ENCODE results near the gene TFEC. TPM values are rescaled to one million over a fixed set of nuclear protein-coding genes. Genes with fewer than 3 reads are reported as not detected.

TFEC gene
- total RNA-seq, 2 donors from 2014 or later = 0.69 to 2.9 TPM

DNA sequence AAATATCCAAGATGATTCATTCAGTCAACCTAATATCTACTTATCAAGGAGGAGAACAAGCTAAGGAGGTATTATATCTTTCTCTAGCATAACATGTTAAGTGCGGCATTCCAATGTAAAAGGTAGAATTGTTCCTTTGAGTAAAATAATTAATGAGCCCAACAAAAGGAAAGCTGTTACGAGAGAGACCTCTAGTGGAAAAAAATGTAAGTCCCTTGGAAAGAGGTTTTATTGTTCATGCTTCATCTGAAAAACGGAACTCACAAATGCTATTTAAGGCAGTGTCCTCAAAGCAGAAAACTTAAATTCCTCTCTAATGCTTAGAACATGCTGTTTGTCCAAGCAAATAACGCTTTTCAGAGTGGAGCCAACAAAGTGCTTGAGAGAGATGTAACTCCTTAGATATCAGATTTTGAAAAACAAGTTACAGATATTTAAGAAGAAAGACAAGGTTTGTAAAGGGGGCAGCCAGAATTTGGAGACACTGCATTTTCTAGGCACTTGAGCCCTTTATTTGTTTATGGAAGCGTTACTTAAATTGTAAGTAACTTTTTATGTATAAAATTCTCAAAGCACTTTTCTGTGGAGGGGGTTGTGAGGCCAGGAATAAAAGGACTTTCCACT lies 119.9 kb downstream of the TFEC start:
- no peaks in the 10 kb centered on the region for H3K4me1 ChIP-seq
- no peaks in the 10 kb centered on the region for H3K36me3 ChIP-seq
- intact Hi-C loops (cut with DNase I) = no loop called here
- no peak overlapping the region for H3K4me3 ChIP-seq
- DNase-seq = no peak
- H3K27me3 ChIP-seq = no peaks in the 10 kb centered on the region
- H3K9me3 ChIP-seq = no peaks in the 10 kb centered on the region
- H3K27ac ChIP-seq = no peak overlapping the region
- TF ChIP-seq, protein P1, sequence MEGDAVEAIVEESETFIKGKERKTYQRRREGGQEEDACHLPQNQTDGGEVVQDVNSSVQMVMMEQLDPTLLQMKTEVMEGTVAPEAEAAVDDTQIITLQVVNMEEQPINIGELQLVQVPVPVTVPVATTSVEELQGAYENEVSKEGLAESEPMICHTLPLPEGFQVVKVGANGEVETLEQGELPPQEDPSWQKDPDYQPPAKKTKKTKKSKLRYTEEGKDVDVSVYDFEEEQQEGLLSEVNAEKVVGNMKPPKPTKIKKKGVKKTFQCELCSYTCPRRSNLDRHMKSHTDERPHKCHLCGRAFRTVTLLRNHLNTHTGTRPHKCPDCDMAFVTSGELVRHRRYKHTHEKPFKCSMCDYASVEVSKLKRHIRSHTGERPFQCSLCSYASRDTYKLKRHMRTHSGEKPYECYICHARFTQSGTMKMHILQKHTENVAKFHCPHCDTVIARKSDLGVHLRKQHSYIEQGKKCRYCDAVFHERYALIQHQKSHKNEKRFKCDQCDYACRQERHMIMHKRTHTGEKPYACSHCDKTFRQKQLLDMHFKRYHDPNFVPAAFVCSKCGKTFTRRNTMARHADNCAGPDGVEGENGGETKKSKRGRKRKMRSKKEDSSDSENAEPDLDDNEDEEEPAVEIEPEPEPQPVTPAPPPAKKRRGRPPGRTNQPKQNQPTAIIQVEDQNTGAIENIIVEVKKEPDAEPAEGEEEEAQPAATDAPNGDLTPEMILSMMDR (IDR thresholded peaks at IDR 0.05) = no peak
- no peak overlapping the region for H3K9ac ChIP-seq (ENCODE audit: low read depth in 2 of 2, low read length in 2 of 2)

DNA sequence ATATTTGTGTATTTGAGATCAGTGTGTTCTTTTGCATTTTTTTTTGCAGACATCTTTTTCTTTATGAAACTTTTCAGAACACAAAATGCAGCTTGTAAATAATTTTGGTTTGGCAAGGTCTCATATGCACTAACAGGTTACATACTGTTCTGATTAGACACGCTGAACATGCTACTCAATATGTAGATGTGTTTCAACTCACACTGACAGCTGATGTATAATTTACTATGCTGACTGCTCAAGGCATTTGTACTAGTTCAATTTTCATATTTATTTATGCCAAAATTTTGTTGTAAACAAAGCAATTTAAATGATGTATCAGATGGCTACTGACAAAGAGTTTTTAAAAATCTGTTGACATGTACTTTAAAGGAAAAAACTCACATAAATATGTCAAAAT lies 123.8 kb downstream of the TFEC start:
- TF ChIP-seq, protein P1 (IDR thresholded peaks at IDR 0.05) = no peak
- DNase-seq = no peak
- no peak overlapping the region for H3K9ac ChIP-seq (ENCODE audit: low read depth in 2 of 2, low read length in 2 of 2)
- H3K27ac ChIP-seq = no peak overlapping the region
- H3K9me3 ChIP-seq = no peaks in the 10 kb centered on the region
- no peak overlapping the region for H3K4me3 ChIP-seq
- intact Hi-C loops (cut with DNase I) = no loop called here
- no peaks in the 10 kb centered on the region for H3K4me1 ChIP-seq
- H3K36me3 ChIP-seq = no peaks in the 10 kb centered on the region
- no peaks in the 10 kb centered on the region for H3K27me3 ChIP-seq

DNA sequence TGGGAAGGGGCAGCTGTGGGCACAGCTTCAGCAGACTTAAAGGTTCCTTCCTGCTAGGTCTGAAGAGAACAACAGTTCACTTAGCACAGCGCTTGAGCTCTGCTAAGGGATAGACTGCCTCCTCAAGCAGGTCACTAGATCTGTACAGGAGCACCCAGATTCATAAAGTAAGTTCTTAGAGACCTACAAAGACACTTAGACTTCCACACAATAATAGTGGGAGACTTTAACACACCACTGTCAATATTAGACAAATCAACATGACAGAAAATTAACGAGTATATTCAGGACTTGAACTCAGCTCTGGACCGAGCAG lies 140.9 kb downstream of the TFEC start:
- no peak for DNase-seq
- no peaks in the 10 kb centered on the region for H3K27me3 ChIP-seq
- intact Hi-C loops (cut with DNase I) = no loop called here
- H3K9me3 ChIP-seq = no peaks in the 10 kb centered on the region
- TF ChIP-seq, protein P1 (IDR thresholded peaks at IDR 0.05) = no peak
- no peaks in the 10 kb centered on the region for H3K36me3 ChIP-seq
- no peak overlapping the region for H3K27ac ChIP-seq
- H3K9ac ChIP-seq (ENCODE audit: low read depth in 2 of 2, low read length in 2 of 2) = no peak overlapping the region
- H3K4me3 ChIP-seq = no peak overlapping the region
- no peaks in the 10 kb centered on the region for H3K4me1 ChIP-seq

DNA sequence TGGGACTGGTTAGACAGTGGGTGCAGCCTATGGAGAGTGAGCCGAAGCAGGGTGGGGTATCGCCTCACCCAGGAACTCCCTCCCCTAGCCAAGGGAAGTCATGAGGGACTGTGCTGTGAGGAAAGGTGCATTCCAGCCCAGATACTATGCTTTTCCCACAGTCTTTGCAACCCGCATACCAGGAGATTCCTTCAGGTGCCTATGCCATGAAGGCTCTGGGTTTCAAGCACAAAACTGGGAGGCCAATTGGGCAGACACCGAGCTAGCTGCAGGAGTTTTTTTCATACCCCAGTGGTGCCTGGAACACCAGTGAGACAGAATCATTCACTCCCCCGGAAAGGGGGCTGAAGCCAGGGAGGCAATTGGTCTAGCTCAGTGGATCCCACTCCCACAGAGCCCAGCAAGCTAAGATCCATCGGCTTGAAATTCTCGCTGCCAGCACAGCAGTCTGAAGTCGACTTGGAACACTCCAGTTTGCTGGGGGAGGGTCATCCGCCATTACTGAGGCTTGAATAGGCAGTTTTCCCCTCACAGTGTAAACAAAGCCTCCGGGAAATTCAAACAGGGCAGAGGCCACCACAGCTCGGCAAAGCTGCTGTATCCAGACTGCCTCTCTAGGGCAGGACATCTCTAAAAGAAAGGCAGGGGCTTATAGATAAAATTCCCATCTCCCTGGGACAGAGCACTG lies 141.4 kb downstream of the TFEC start:
- H3K4me3 ChIP-seq = no peak overlapping the region
- H3K4me1 ChIP-seq = no peaks in the 10 kb centered on the region
- TF ChIP-seq, protein P1 (IDR thresholded peaks at IDR 0.05) = no peak
- intact Hi-C loops (cut with DNase I) = no loop called here
- no peak overlapping the region for H3K9ac ChIP-seq (ENCODE audit: low read depth in 2 of 2, low read length in 2 of 2)
- DNase-seq = no peak
- no peak overlapping the region for H3K27ac ChIP-seq
- no peaks in the 10 kb centered on the region for H3K36me3 ChIP-seq
- no peaks in the 10 kb centered on the region for H3K27me3 ChIP-seq
- H3K9me3 ChIP-seq = no peaks in the 10 kb centered on the region

DNA sequence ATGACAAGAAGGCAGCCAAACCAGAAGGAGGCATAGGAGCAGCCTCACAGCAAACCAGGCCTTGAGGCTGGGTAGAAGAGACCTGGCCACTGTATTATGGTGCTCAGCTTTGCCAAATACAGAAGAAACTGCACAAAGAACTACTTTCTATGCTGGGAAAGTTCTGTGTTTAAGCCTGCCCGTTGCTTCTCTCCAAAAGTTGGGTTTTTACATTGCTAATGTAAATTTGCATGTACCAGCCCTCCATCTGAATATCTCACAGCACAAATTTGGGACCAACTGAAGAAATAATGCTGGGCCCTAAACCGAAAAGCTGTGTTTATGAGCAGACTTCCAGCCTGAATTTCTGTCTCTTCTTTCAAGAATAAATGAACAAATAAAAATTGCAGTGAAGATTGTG lies 145.0 kb downstream of the TFEC start:
- Histone ChIP-seq H3K27me3 (no peaks in the 10 kb centered on the region), H3K9ac (ENCODE audit: low read depth in 2 of 2, low read length in 2 of 2) (no peak overlapping the region), H3K36me3 (no peaks in the 10 kb centered on the region), H3K4me1 (no peaks in the 10 kb centered on the region), H3K27ac (no peak overlapping the region), H3K4me3 (no peak overlapping the region), H3K9me3 (no peaks in the 10 kb centered on the region)
- TF ChIP-seq, protein P1 (IDR thresholded peaks at IDR 0.05) = no peak
- intact Hi-C loops (cut with DNase I) = no loop called here
- DNase-seq = no peak

Other genes starting within 250 kb of the TFEC start
- 100 to 1,000 TPM in 1 of 2 donors, 10 to 100 TPM in 1; 75.1 to 142 TPM for gene TES, start 179.8 kb upstream of the TFEC start, total RNA-seq